Measurements from ENCODE around the gene ZNF451.

ZNF451 gene

GRCh38 chr6:57068061-57068460, 21.9 kb upstream of the ZNF451 start:
- Histone ChIP-seq H3K9me3 (ENCODE audit: control insufficient read depth, low read length) (no peaks in the 10 kb centered on the region), H3K27ac (ENCODE audit: insufficient read depth, low read length, poor library complexity, severe bottlenecking) (no peak overlapping the region), H3K36me3 (ENCODE audit: control insufficient read depth, insufficient read depth, low read length) (no peaks in the 10 kb centered on the region), H3K4me3 (ENCODE audit: insufficient read depth, low read depth, low read length, poor library complexity, severe bottlenecking) (no peak overlapping the region), H3K4me1 (ENCODE audit: control insufficient read depth, insufficient read depth, low read length, poor library complexity, severe bottlenecking) (no peaks in the 10 kb centered on the region), H3K27me3 (replicated peaks; ENCODE audit: control insufficient read depth, insufficient read depth, low read length, poor library complexity, severe bottlenecking) (no peaks in the 10 kb centered on the region)
- DNase-seq, result no peak

DNA sequence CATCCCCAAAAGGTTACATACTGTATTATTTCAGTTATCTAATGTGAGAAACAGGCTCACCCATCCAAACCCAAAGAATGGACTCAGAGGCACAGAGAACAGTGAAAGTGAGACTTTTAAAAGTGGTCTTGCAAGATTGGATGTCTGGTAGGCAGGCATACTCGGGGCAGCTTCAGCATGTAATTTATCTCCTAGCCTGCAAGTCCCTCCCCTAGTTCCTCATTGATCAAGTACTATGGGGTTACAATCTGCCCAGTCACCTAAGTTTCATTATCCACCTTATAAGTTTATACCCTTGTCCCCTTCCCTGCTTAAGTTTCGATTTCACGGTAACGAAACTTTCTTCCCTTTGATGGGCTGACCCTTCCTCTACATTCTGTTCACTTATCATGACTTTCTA, 20.8 kb upstream of the ZNF451 start:
- H3K27ac ChIP-seq (ENCODE audit: insufficient read depth, low read length, poor library complexity, severe bottlenecking), result no peak overlapping the region
- no peaks in the 10 kb centered on the region for H3K27me3 ChIP-seq (replicated peaks; ENCODE audit: control insufficient read depth, insufficient read depth, low read length, poor library complexity, severe bottlenecking)

DNA sequence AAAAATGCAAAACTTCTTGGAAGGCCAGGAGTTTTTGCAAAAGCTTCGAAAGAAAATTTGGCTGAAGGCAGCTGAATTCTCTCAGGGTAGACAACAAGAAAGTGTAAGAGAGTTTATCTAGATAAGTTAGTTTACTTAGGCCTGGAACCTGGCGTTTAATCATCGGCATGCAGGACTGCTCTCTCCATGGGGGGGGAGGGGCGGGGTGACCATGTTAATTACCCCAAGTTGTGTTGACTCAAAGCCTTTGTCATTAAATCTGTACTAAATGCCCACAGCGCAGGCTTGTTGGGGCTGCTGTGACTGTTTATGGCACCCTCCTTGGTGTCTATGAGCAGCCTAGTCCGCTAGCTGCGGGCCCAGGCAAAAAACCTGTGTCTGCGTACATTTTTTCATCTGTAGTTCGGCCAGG, 20.1 kb upstream of the ZNF451 start:
- Histone ChIP-seq H3K4me1 (ENCODE audit: control insufficient read depth, insufficient read depth, low read length, poor library complexity, severe bottlenecking) (no peaks in the 10 kb centered on the region), H3K36me3 (ENCODE audit: control insufficient read depth, insufficient read depth, low read length) (no peaks in the 10 kb centered on the region), H3K27me3 (replicated peaks; ENCODE audit: control insufficient read depth, insufficient read depth, low read length, poor library complexity, severe bottlenecking) (no peaks in the 10 kb centered on the region), H3K4me3 (ENCODE audit: insufficient read depth, low read depth, low read length, poor library complexity, severe bottlenecking) (no peak overlapping the region), H3K27ac (ENCODE audit: insufficient read depth, low read length, poor library complexity, severe bottlenecking) (no peak overlapping the region), H3K9me3 (ENCODE audit: control insufficient read depth, low read length) (no peaks in the 10 kb centered on the region)
- DNase-seq, result no peak

More for the DNA sequence above, 20.8 kb upstream of the ZNF451 start:
- Histone ChIP-seq H3K4me1 (ENCODE audit: control insufficient read depth, insufficient read depth, low read length, poor library complexity, severe bottlenecking) (no peaks in the 10 kb centered on the region), H3K4me3 (ENCODE audit: insufficient read depth, low read depth, low read length, poor library complexity, severe bottlenecking) (no peak overlapping the region), H3K36me3 (ENCODE audit: control insufficient read depth, insufficient read depth, low read length) (no peaks in the 10 kb centered on the region), H3K9me3 (ENCODE audit: control insufficient read depth, low read length) (no peaks in the 10 kb centered on the region)
- no peak for DNase-seq

DNA sequence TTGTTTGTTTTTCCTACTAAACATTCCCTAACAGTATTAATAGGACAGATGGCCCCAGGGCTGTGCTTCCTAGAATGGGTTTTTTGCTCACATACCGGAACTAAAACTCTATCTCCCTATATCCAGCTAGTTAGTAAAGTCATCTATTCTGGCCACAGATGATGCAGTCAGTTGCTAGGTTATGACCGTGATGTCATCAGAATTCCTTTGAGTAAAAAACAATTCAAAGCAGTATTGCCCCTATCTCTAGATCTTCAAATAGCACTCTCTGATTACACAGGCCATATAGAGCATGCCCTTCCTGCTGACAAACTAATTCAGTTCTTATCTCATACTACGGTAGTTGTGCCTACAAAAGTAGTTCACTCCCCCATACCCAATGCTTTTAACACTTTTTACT, 17.9 kb upstream of the ZNF451 start:
- no peaks in the 10 kb centered on the region for H3K27me3 ChIP-seq (replicated peaks; ENCODE audit: control insufficient read depth, insufficient read depth, low read length, poor library complexity, severe bottlenecking)
- H3K27ac ChIP-seq (ENCODE audit: insufficient read depth, low read length, poor library complexity, severe bottlenecking), result no peak overlapping the region
- no peak overlapping the region for H3K4me3 ChIP-seq (ENCODE audit: insufficient read depth, low read depth, low read length, poor library complexity, severe bottlenecking)
- no peaks in the 10 kb centered on the region for H3K36me3 ChIP-seq (ENCODE audit: control insufficient read depth, insufficient read depth, low read length)
- H3K9me3 ChIP-seq (ENCODE audit: control insufficient read depth, low read length), result no peaks in the 10 kb centered on the region
- DNase-seq, result no peak
- H3K4me1 ChIP-seq (ENCODE audit: control insufficient read depth, insufficient read depth, low read length, poor library complexity, severe bottlenecking), result no peaks in the 10 kb centered on the region

DNA sequence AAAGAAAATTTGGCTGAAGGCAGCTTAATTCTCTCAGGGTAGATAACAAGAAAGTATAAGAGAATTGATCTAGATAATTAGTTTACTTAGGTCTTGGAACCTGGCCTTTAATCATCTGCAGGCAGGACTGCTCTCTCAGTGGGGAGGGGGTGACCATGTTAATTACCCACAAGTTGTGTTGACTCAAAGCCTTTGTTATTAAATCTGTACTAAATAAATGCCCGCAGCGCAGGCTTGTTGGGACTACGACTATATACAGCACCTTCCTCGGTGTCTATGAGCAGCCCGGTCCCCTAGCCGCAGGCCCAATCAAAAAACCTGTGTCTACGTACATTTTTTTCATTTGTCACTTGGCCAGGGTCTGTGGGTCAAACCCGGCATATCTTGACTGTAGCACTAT, 15.6 kb upstream of the ZNF451 start:
- no peak overlapping the region for H3K4me3 ChIP-seq (ENCODE audit: insufficient read depth, low read depth, low read length, poor library complexity, severe bottlenecking)
- H3K9me3 ChIP-seq (ENCODE audit: control insufficient read depth, low read length), result no peaks in the 10 kb centered on the region
- no peak for DNase-seq
- no peaks in the 10 kb centered on the region for H3K4me1 ChIP-seq (ENCODE audit: control insufficient read depth, insufficient read depth, low read length, poor library complexity, severe bottlenecking)
- H3K27ac ChIP-seq (ENCODE audit: insufficient read depth, low read length, poor library complexity, severe bottlenecking), result no peak overlapping the region
- H3K36me3 ChIP-seq (ENCODE audit: control insufficient read depth, insufficient read depth, low read length), result no peaks in the 10 kb centered on the region
- H3K27me3 ChIP-seq (replicated peaks; ENCODE audit: control insufficient read depth, insufficient read depth, low read length, poor library complexity, severe bottlenecking), result no peaks in the 10 kb centered on the region

DNA sequence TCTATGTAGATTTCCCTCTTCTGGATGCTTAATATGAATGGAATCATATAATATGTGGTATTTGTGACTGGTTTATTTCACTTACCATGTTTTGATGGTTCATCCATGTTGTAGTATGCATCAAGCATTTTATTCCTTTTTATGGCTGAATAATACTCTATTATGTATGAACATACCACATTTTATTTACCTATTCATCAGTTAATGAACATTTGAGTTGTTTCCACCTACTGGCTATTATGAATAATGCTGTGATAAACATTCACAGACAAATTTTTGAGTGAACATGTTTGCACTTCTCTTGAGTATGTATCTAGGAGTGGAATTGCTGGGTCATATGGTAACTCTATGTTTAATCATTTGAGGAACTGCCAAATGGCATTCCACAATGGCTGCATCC, 14.9 kb upstream of the ZNF451 start:
- DNase-seq, result no peak
- Histone ChIP-seq H3K27ac (ENCODE audit: insufficient read depth, low read length, poor library complexity, severe bottlenecking) (no peak overlapping the region), H3K4me3 (ENCODE audit: insufficient read depth, low read depth, low read length, poor library complexity, severe bottlenecking) (no peak overlapping the region), H3K27me3 (replicated peaks; ENCODE audit: control insufficient read depth, insufficient read depth, low read length, poor library complexity, severe bottlenecking) (no peaks in the 10 kb centered on the region), H3K36me3 (ENCODE audit: control insufficient read depth, insufficient read depth, low read length) (no peaks in the 10 kb centered on the region), H3K9me3 (ENCODE audit: control insufficient read depth, low read length) (no peaks in the 10 kb centered on the region), H3K4me1 (ENCODE audit: control insufficient read depth, insufficient read depth, low read length, poor library complexity, severe bottlenecking) (no peaks in the 10 kb centered on the region)

- Histone ChIP-seq H3K36me3 (ENCODE audit: control insufficient read depth, insufficient read depth, low read length) (no peaks in the 10 kb centered on the region), H3K27ac (ENCODE audit: insufficient read depth, low read length, poor library complexity, severe bottlenecking) (no peak overlapping the region), H3K27me3 (replicated peaks; ENCODE audit: control insufficient read depth, insufficient read depth, low read length, poor library complexity, severe bottlenecking) (no peaks in the 10 kb centered on the region), H3K9me3 (ENCODE audit: control insufficient read depth, low read length) (no peaks in the 10 kb centered on the region), H3K4me1 (ENCODE audit: control insufficient read depth, insufficient read depth, low read length, poor library complexity, severe bottlenecking) (no peaks in the 10 kb centered on the region), H3K4me3 (ENCODE audit: insufficient read depth, low read depth, low read length, poor library complexity, severe bottlenecking) (no peak overlapping the region)
- DNase-seq, result no peak
These were observed 11.3 kb upstream of the ZNF451 start for GRCh38 chr6:57078531-57079207.

GRCh38 chr6:57085471-57085870, 4.5 kb upstream of the ZNF451 start:
- no peak overlapping the region for H3K27ac ChIP-seq (ENCODE audit: insufficient read depth, low read length, poor library complexity, severe bottlenecking)
- H3K27me3 ChIP-seq (replicated peaks; ENCODE audit: control insufficient read depth, insufficient read depth, low read length, poor library complexity, severe bottlenecking), result no peaks in the 10 kb centered on the region
- DNase-seq, result no peak
- no peak overlapping the region for H3K4me3 ChIP-seq (ENCODE audit: insufficient read depth, low read depth, low read length, poor library complexity, severe bottlenecking)
- H3K4me1 ChIP-seq (ENCODE audit: control insufficient read depth, insufficient read depth, low read length, poor library complexity, severe bottlenecking), result no peaks in the 10 kb centered on the region
- no peaks in the 10 kb centered on the region for H3K36me3 ChIP-seq (ENCODE audit: control insufficient read depth, insufficient read depth, low read length)
- H3K9me3 ChIP-seq (ENCODE audit: control insufficient read depth, low read length), result no peaks in the 10 kb centered on the region

GRCh38 chr6:57086843-57087242, 3.1 kb upstream of the ZNF451 start:
- no peak overlapping the region for H3K27ac ChIP-seq (ENCODE audit: insufficient read depth, low read length, poor library complexity, severe bottlenecking)
- peaks cover 4% of the 10 kb centered on the region for H3K4me1 ChIP-seq (ENCODE audit: control insufficient read depth, insufficient read depth, low read length, poor library complexity, severe bottlenecking)
- H3K4me3 ChIP-seq (ENCODE audit: insufficient read depth, low read depth, low read length, poor library complexity, severe bottlenecking), result no peak overlapping the region
- DNase-seq, result no peak
- H3K9me3 ChIP-seq (ENCODE audit: control insufficient read depth, low read length), result no peaks in the 10 kb centered on the region
- H3K36me3 ChIP-seq (ENCODE audit: control insufficient read depth, insufficient read depth, low read length), result no peaks in the 10 kb centered on the region
- H3K27me3 ChIP-seq (replicated peaks; ENCODE audit: control insufficient read depth, insufficient read depth, low read length, poor library complexity, severe bottlenecking), result no peaks in the 10 kb centered on the region

DNA sequence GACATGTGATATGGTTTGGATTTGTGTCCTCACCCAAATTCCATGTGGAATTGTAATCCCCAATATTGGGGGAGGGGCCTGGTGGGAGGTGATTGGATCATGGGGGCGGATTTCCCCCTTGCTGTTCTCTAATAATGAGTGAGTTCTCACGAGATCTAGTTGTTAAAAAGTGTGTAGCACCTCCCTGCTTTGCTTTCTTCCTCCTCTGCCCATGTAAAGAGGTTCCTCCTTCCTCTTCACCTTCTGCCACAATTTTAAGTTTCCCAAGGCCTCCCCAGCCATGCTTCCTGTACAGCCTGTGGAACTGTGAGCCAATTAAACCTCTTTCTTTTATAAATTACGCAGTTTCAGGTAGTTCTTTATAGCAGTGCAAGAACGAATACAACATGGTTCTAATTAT, 2.1 kb upstream of the ZNF451 start:
- Histone ChIP-seq H3K4me3 (ENCODE audit: insufficient read depth, low read depth, low read length, poor library complexity, severe bottlenecking) (no peak overlapping the region), H3K27me3 (replicated peaks; ENCODE audit: control insufficient read depth, insufficient read depth, low read length, poor library complexity, severe bottlenecking) (no peaks in the 10 kb centered on the region), H3K9me3 (ENCODE audit: control insufficient read depth, low read length) (no peaks in the 10 kb centered on the region), H3K27ac (ENCODE audit: insufficient read depth, low read length, poor library complexity, severe bottlenecking) (no peak overlapping the region), H3K36me3 (ENCODE audit: control insufficient read depth, insufficient read depth, low read length) (no peaks in the 10 kb centered on the region), H3K4me1 (ENCODE audit: control insufficient read depth, insufficient read depth, low read length, poor library complexity, severe bottlenecking) (peaks cover 7% of the 10 kb centered on the region)
- DNase-seq, result no peak
